ENCODE results near the gene RPE65. TPM values are rescaled to one million over a fixed set of nuclear protein-coding genes. Genes with fewer than 3 reads are reported as not detected.
"Not testable (repeated sequence)": the region's sequence is repeated elsewhere in the genome, so short reads cannot be mapped to it uniquely, and the experiment has no call there.

RPE65 gene
- total RNA-seq, 2 donors from 2014 or later = not detected

- H3K9me3 Mint-ChIP-seq = no peaks in the 10 kb centered on the region
- no peaks in the 10 kb centered on the region for H3K27me3 Mint-ChIP-seq
- no peak for ATAC-seq (replicated peaks)
- no peak overlapping the region for H3K4me3 Mint-ChIP-seq
- H3K27ac Mint-ChIP-seq = no peak overlapping the region
- no peaks in the 10 kb centered on the region for H3K36me3 Mint-ChIP-seq (ENCODE audit: low read depth)
- no peaks in the 10 kb centered on the region for H3K4me1 Mint-ChIP-seq
These were observed 20.4 kb downstream of the RPE65 start for GRCh38 chr1:68429233-68429808.

DNA sequence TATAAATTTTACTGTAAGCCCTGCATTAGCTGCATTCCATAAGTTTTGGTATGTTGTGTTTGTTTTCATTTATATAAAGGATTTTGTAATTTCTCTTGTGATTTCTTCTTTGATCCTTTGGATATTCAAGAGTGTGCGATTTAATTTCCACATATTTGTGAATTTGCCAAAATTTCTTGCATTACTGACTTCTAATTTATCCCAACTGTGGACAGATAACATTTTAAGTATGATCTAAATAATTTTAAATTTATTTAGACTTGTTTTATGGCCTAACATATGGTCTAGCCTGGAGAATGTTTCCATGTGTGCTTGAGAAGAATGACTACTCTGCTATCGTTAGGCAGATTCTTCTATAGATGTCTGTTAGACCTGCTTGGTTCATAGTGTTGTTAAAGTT, 23.2 kb downstream of the RPE65 start:
- Mint-ChIP-seq H3K4me3 (no peak overlapping the region), H3K36me3 (ENCODE audit: low read depth) (no peaks in the 10 kb centered on the region), H3K27ac (no peak overlapping the region), H3K9me3 (peaks cover 4% of the 10 kb centered on the region), H3K4me1 (no peaks in the 10 kb centered on the region), H3K27me3 (no peaks in the 10 kb centered on the region)
- ATAC-seq (replicated peaks) = no peak

- Mint-ChIP-seq H3K36me3 (ENCODE audit: low read depth) (no peaks in the 10 kb centered on the region), H3K27ac (no peak overlapping the region)
These were observed 28.4 kb downstream of the RPE65 start for GRCh38 chr1:68421350-68421749.

GRCh38 chr1:68409426-68409825, 40.3 kb downstream of the RPE65 start:
- no peak overlapping the region for H3K4me3 Mint-ChIP-seq
- no peak for ATAC-seq (replicated peaks)
- H3K27ac Mint-ChIP-seq = no peak overlapping the region
- no peaks in the 10 kb centered on the region for H3K9me3 Mint-ChIP-seq
- no peaks in the 10 kb centered on the region for H3K36me3 Mint-ChIP-seq (ENCODE audit: low read depth)
- H3K4me1 Mint-ChIP-seq = no peaks in the 10 kb centered on the region
- peaks cover 6% of the 10 kb centered on the region for H3K27me3 Mint-ChIP-seq

More at GRCh38 chr1:68421350-68421749, 28.4 kb downstream of the RPE65 start:
- Mint-ChIP-seq H3K4me3 (no peak overlapping the region), H3K4me1 (no peaks in the 10 kb centered on the region), H3K27me3 (peaks cover 7% of the 10 kb centered on the region), H3K9me3 (peaks cover 4% of the 10 kb centered on the region)
- ATAC-seq (replicated peaks) = no peak

- Mint-ChIP-seq H3K27me3 (peaks cover 6% of the 10 kb centered on the region), H3K27ac (no peak overlapping the region), H3K36me3 (ENCODE audit: low read depth) (no peaks in the 10 kb centered on the region), H3K4me1 (no peaks in the 10 kb centered on the region), H3K9me3 (no peaks in the 10 kb centered on the region), H3K4me3 (no peak overlapping the region)
- no peak for ATAC-seq (replicated peaks)
These were observed 48.2 kb downstream of the RPE65 start for GRCh38 chr1:68401506-68401905.

GRCh38 chr1:68395575-68395974, 54.2 kb downstream of the RPE65 start:
- H3K36me3 Mint-ChIP-seq (ENCODE audit: low read depth); H3K4me3 Mint-ChIP-seq; ATAC-seq (replicated peaks); H3K4me1 Mint-ChIP-seq; H3K9me3 Mint-ChIP-seq; H3K27ac Mint-ChIP-seq; H3K27me3 Mint-ChIP-seq: not testable (repeated sequence)

DNA sequence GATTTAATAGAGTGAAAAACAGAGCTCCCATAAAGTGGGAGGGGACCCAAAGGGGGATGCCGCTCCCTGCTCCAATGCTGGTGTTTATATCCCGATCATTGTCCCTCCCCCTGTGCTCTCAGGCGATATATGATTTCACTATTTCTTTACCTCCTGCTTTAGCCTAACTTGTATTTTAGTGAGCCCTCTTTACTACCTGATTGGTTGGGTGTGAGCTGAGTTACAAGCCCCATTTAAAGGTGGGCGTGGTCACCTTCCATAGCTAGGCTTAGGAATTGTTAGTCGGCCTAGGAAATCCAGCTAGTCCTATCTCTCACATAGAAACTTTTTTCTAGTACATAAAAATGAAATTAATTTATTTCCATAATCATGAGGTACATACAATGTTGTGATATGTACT, 57.3 kb downstream of the RPE65 start:
- H3K4me1 Mint-ChIP-seq; H3K27ac Mint-ChIP-seq; H3K27me3 Mint-ChIP-seq; H3K4me3 Mint-ChIP-seq; H3K9me3 Mint-ChIP-seq; ATAC-seq (replicated peaks); H3K36me3 Mint-ChIP-seq (ENCODE audit: low read depth): not testable (repeated sequence)

- not testable (repeated sequence) for H3K36me3 Mint-ChIP-seq (ENCODE audit: low read depth); H3K9me3 Mint-ChIP-seq; ATAC-seq (replicated peaks)
These were observed 63.8 kb downstream of the RPE65 start for GRCh38 chr1:68385798-68386524.

GRCh38 chr1:68384872-68385411, 64.8 kb downstream of the RPE65 start:
- Mint-ChIP-seq H3K27ac (no peak overlapping the region), H3K4me1 (no peaks in the 10 kb centered on the region), H3K9me3 (no peaks in the 10 kb centered on the region), H3K36me3 (ENCODE audit: low read depth) (no peaks in the 10 kb centered on the region), H3K4me3 (no peak overlapping the region), H3K27me3 (peaks cover 2% of the 10 kb centered on the region)
- no peak for ATAC-seq (replicated peaks)

More at GRCh38 chr1:68385798-68386524, 63.8 kb downstream of the RPE65 start:
- not testable (repeated sequence) for H3K4me1 Mint-ChIP-seq, H3K4me3 Mint-ChIP-seq, H3K27ac Mint-ChIP-seq, H3K27me3 Mint-ChIP-seq

GRCh38 chr1:68384321-68384813, 65.4 kb downstream of the RPE65 start:
- H3K9me3 Mint-ChIP-seq = no peaks in the 10 kb centered on the region
- H3K4me1 Mint-ChIP-seq = no peaks in the 10 kb centered on the region
- ATAC-seq (replicated peaks) = peak; percentile 70
- H3K4me3 Mint-ChIP-seq = no peak overlapping the region
- no peaks in the 10 kb centered on the region for H3K36me3 Mint-ChIP-seq (ENCODE audit: low read depth)
- peaks cover 2% of the 10 kb centered on the region for H3K27me3 Mint-ChIP-seq
- H3K27ac Mint-ChIP-seq = no peak overlapping the region

GRCh38 chr1:68383092-68383491, 66.7 kb downstream of the RPE65 start:
- Mint-ChIP-seq H3K9me3 (no peaks in the 10 kb centered on the region), H3K27me3 (peaks cover 2% of the 10 kb centered on the region), H3K4me1 (no peaks in the 10 kb centered on the region), H3K27ac (no peak overlapping the region), H3K4me3 (no peak overlapping the region), H3K36me3 (ENCODE audit: low read depth) (no peaks in the 10 kb centered on the region)
- ATAC-seq (replicated peaks) = no peak

GRCh38 chr1:68379085-68379478, 70.7 kb downstream of the RPE65 start:
- no peak for ATAC-seq (replicated peaks)
- H3K4me1 Mint-ChIP-seq = no peaks in the 10 kb centered on the region
- H3K27ac Mint-ChIP-seq = no peak overlapping the region
- no peaks in the 10 kb centered on the region for H3K36me3 Mint-ChIP-seq (ENCODE audit: low read depth)
- no peaks in the 10 kb centered on the region for H3K9me3 Mint-ChIP-seq
- peaks cover 2% of the 10 kb centered on the region for H3K27me3 Mint-ChIP-seq
- H3K4me3 Mint-ChIP-seq = no peak overlapping the region
